ENCODE data around the gene PNLIPRP2.

PNLIPRP2 gene

GRCh38 chr10:116620423-116621400 lies at the start of gene PNLIPRP2:
TSS of gene PNLIPRP2 (plus strand) at chr10:116620953.
- no peak for DNase-seq

- no peak for DNase-seq
These were observed 46.0 kb upstream of the PNLIPRP2 start for GRCh38 chr10:116574797-116575196.

- DNase-seq: no peak
These were observed 32.7 kb upstream of the PNLIPRP2 start for GRCh38 chr10:116587878-116588591.

GRCh38 chr10:116588995-116589394 lies 31.8 kb upstream of the PNLIPRP2 start:
- no peak for DNase-seq

- DNase-seq: no peak
These were observed 30.8 kb upstream of the PNLIPRP2 start for GRCh38 chr10:116589926-116590325.

GRCh38 chr10:116590590-116591444 lies 29.9 kb upstream of the PNLIPRP2 start, which contains the start of gene PNLIPRP1:
TSS of gene PNLIPRP1 (plus strand) at chr10:116590959. CDS start at chr10:116591130, 171 bp downstream.
- DNase-seq: no peak

GRCh38 chr10:116593139-116593740 lies 27.5 kb upstream of the PNLIPRP2 start:
- no peak for DNase-seq

GRCh38 chr10:116594525-116595035 lies 26.2 kb upstream of the PNLIPRP2 start:
- no peak for DNase-seq

GRCh38 chr10:116596062-116596461 lies 24.7 kb upstream of the PNLIPRP2 start:
- DNase-seq: no peak

GRCh38 chr10:116597543-116597942 lies 23.2 kb upstream of the PNLIPRP2 start:
- DNase-seq: no peak

- no peak for DNase-seq
These were observed 22.4 kb upstream of the PNLIPRP2 start for GRCh38 chr10:116598329-116598728.

- no peak for DNase-seq
These were observed 20.8 kb upstream of the PNLIPRP2 start for GRCh38 chr10:116599991-116600390.

- no peak for DNase-seq
These were observed 17.9 kb upstream of the PNLIPRP2 start for GRCh38 chr10:116602648-116603400.

GRCh38 chr10:116606061-116606483 lies 14.7 kb upstream of the PNLIPRP2 start:
- no peak for DNase-seq

- DNase-seq: no peak
These were observed 13.4 kb upstream of the PNLIPRP2 start for GRCh38 chr10:116607336-116607735.

GRCh38 chr10:116608686-116609594 lies 11.8 kb upstream of the PNLIPRP2 start:
- DNase-seq: no peak

- no peak for DNase-seq
These were observed 10.2 kb upstream of the PNLIPRP2 start for GRCh38 chr10:116610443-116611152.

- DNase-seq: no peak
These were observed 9.6 kb upstream of the PNLIPRP2 start for GRCh38 chr10:116611153-116611545.

GRCh38 chr10:116612107-116612769 lies 8.5 kb upstream of the PNLIPRP2 start:
- DNase-seq: no peak

All from NCI-H2029 (cell line).